Measurements from ENCODE around the gene PARD6B. TPM values are rescaled to one million over a fixed set of nuclear protein-coding genes. Genes with fewer than 3 reads are reported as not detected.

The PARD6B gene
- polyA plus RNA-seq, 1 donor from 2014 or later: 5.9 TPM

DNA sequence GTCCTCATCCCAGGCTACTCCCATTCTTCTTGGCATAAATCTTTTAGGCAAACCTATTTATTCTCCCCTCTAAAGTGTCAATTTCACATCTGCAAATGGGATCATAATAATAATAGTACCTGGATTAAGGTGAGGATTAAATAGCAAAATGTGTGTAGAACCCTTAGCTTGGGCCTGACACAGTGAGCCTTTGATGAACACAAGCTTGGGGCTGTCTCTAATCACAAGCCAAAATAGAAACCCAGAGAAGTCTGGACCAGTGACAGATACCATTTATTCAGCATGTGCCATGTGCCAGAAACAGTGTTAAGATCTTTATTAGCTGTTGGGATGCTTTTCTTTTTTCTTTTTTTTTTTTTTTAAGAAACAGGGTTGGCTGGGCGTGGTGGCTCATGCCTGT, 14.9 kb upstream of the PARD6B start:
- no peak for TF ChIP-seq RAD21 (conservative IDR thresholded peaks at IDR 0.05)
- TF ChIP-seq, protein P1, sequence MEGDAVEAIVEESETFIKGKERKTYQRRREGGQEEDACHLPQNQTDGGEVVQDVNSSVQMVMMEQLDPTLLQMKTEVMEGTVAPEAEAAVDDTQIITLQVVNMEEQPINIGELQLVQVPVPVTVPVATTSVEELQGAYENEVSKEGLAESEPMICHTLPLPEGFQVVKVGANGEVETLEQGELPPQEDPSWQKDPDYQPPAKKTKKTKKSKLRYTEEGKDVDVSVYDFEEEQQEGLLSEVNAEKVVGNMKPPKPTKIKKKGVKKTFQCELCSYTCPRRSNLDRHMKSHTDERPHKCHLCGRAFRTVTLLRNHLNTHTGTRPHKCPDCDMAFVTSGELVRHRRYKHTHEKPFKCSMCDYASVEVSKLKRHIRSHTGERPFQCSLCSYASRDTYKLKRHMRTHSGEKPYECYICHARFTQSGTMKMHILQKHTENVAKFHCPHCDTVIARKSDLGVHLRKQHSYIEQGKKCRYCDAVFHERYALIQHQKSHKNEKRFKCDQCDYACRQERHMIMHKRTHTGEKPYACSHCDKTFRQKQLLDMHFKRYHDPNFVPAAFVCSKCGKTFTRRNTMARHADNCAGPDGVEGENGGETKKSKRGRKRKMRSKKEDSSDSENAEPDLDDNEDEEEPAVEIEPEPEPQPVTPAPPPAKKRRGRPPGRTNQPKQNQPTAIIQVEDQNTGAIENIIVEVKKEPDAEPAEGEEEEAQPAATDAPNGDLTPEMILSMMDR (IDR thresholded peaks at IDR 0.05; ENCODE audit: poor library complexity, severe bottlenecking): no peak
- TF ChIP-seq EP300 (conservative IDR thresholded peaks at IDR 0.05; ENCODE audit: poor library complexity, severe bottlenecking): no peak
- TF ChIP-seq, protein P2, sequence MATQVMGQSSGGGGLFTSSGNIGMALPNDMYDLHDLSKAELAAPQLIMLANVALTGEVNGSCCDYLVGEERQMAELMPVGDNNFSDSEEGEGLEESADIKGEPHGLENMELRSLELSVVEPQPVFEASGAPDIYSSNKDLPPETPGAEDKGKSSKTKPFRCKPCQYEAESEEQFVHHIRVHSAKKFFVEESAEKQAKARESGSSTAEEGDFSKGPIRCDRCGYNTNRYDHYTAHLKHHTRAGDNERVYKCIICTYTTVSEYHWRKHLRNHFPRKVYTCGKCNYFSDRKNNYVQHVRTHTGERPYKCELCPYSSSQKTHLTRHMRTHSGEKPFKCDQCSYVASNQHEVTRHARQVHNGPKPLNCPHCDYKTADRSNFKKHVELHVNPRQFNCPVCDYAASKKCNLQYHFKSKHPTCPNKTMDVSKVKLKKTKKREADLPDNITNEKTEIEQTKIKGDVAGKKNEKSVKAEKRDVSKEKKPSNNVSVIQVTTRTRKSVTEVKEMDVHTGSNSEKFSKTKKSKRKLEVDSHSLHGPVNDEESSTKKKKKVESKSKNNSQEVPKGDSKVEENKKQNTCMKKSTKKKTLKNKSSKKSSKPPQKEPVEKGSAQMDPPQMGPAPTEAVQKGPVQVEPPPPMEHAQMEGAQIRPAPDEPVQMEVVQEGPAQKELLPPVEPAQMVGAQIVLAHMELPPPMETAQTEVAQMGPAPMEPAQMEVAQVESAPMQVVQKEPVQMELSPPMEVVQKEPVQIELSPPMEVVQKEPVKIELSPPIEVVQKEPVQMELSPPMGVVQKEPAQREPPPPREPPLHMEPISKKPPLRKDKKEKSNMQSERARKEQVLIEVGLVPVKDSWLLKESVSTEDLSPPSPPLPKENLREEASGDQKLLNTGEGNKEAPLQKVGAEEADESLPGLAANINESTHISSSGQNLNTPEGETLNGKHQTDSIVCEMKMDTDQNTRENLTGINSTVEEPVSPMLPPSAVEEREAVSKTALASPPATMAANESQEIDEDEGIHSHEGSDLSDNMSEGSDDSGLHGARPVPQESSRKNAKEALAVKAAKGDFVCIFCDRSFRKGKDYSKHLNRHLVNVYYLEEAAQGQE (IDR thresholded peaks at IDR 0.05; ENCODE audit: borderline replicate concordance): no peak
- TF ChIP-seq TAF1 (IDR thresholded peaks at IDR 0.05; ENCODE audit: low read depth): no peak
- Histone ChIP-seq H3K9me3 (ENCODE audit: low read length) (no peaks in the 10 kb centered on the region), H3F3A (ENCODE audit: insufficient read depth, low read length, poor library complexity, severe bottlenecking) (no peaks in the 10 kb centered on the region)

DNA sequence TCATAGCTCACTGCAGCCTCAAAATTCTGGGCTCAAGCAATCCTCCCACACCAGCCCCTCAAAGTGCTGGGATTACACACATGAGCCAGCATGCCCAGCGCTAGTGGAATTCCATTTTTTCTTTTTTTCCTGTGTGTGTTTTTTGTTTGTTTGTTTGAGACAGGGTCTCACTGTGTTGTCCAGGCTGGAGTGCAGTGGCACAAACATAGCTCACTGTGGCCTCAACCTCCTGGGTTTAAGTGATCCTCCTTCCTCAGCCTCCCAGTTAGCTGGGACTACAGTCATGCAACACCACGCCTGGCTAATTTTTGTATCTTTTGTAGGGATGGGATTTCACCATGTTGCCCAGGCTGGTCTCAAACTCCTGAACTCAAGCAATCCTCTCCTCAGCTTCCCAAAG, 14.1 kb upstream of the PARD6B start:
- H3K4me2 ChIP-seq (ENCODE audit: low read length): no peak overlapping the region
- no peaks in the 10 kb centered on the region for H3K36me3 ChIP-seq (ENCODE audit: insufficient read depth, low read length)
- no peaks in the 10 kb centered on the region for H3K9me2 ChIP-seq (ENCODE audit: insufficient read depth, low read length)
- TF ChIP-seq EZH2 (IDR thresholded peaks at IDR 0.05; ENCODE audit: borderline replicate concordance, insufficient read depth, low read length, poor library complexity, severe bottlenecking) (no peak), SMC3 (conservative IDR thresholded peaks at IDR 0.05; ENCODE audit: poor library complexity) (no peak), RAD21 (conservative IDR thresholded peaks at IDR 0.05) (no peak), EP300 (conservative IDR thresholded peaks at IDR 0.05; ENCODE audit: poor library complexity, severe bottlenecking) (no peak), TAF1 (IDR thresholded peaks at IDR 0.05; ENCODE audit: low read depth) (no peak), MXI1 (conservative IDR thresholded peaks at IDR 0.05; ENCODE audit: poor library complexity, severe bottlenecking) (no peak), POLR2AphosphoS5 (IDR thresholded peaks at IDR 0.05) (no peak)
- TF ChIP-seq, protein P2 (IDR thresholded peaks at IDR 0.05; ENCODE audit: borderline replicate concordance): no peak
- TF ChIP-seq, protein P1 (IDR thresholded peaks at IDR 0.05; ENCODE audit: poor library complexity, severe bottlenecking): no peak
- H3K79me2 ChIP-seq (replicated peaks; ENCODE audit: insufficient read depth, low read length): no peaks in the 10 kb centered on the region
- no peaks in the 10 kb centered on the region for H3K27me3 ChIP-seq (ENCODE audit: insufficient read depth, low read depth, low read length)
- H3K9me3 ChIP-seq (ENCODE audit: low read length): no peaks in the 10 kb centered on the region
- H2AFZ ChIP-seq (ENCODE audit: low read depth, low read length): no peak overlapping the region
- no peaks in the 10 kb centered on the region for H4K20me1 ChIP-seq (ENCODE audit: insufficient read depth)
- H3F3A ChIP-seq (ENCODE audit: insufficient read depth, low read length, poor library complexity, severe bottlenecking): no peaks in the 10 kb centered on the region
- no peak overlapping the region for H3K9ac ChIP-seq (ENCODE audit: low read length)
- H3K4me3 ChIP-seq (ENCODE audit: low read length): no peak overlapping the region
- H3K27ac ChIP-seq (ENCODE audit: low read length): no peak overlapping the region

More for the DNA sequence above, 14.9 kb upstream of the PARD6B start:
- H3K27ac ChIP-seq (ENCODE audit: low read length): no peak overlapping the region
- H3K36me3 ChIP-seq (ENCODE audit: insufficient read depth, low read length): no peaks in the 10 kb centered on the region
- no peaks in the 10 kb centered on the region for H3K27me3 ChIP-seq (ENCODE audit: insufficient read depth, low read depth, low read length)
- H3K4me3 ChIP-seq (ENCODE audit: low read length): no peak overlapping the region
- no peaks in the 10 kb centered on the region for H3K79me2 ChIP-seq (replicated peaks; ENCODE audit: insufficient read depth, low read length)
- no peaks in the 10 kb centered on the region for H4K20me1 ChIP-seq (ENCODE audit: insufficient read depth)
- H3K4me2 ChIP-seq (ENCODE audit: low read length): no peak overlapping the region
- H3K9me2 ChIP-seq (ENCODE audit: insufficient read depth, low read length): no peaks in the 10 kb centered on the region
- H2AFZ ChIP-seq (ENCODE audit: low read depth, low read length): no peak overlapping the region
- no peak overlapping the region for H3K9ac ChIP-seq (ENCODE audit: low read length)

Measured in neural cell (in vitro differentiated cells).